ENCODE measurements around the gene KRTAP9-7.

- no peak for TF ChIP-seq POLR2AphosphoS5 (IDR thresholded peaks at IDR 0.05)
- TF ChIP-seq CTCF (IDR thresholded peaks at IDR 0.05), result no peak
Measured at GRCh38 chr17:41271858-41272257, 3.6 kb upstream of the KRTAP9-7 start.

Measured in esophagus muscularis mucosa (tissue), 3 donors.